Caco-2 (cell line): ENCODE data around the gene ATP1A2. TPM values are rescaled to one million over a fixed set of nuclear protein-coding genes. Genes with fewer than 3 reads are reported as not detected.

Experiments used
- BruUV-seq: library from RNA; stranded (reverse); fragments of 400-500 nt; replicated peaks from 2 replicates; lab custom pipeline; 2021; lab: Mats Ljungman, UMichigan
- CTCF ChIA-PET: fragments of 300-600 bp; sonication (Branson Sonifier 250); formaldehyde crosslinking; loops from one replicate; lab custom pipeline; 2022; ENCODE audit warnings: antibody characterized with exemption; lab: Charles Lee
- POLR2A ChIA-PET: fragments of 300-600 bp; sonication (Branson Sonifier 250); formaldehyde crosslinking; loops from one replicate; lab custom pipeline; 2022; ENCODE audit warnings: antibody characterized with exemption; lab: Charles Lee
- DNase-seq, 2 experiments: peaks; one replicate each; pipeline versions ENCODE4 v3.0.0 to v3.0.0-alpha.2; 2020 to 2022
- H3K27me3 ChIP-seq: replicated peaks from 2 replicates; pipeline ENCODE4 v1.6.0; 2011; ENCODE audit warnings: low read length; ENCODE audit not compliant: control insufficient read depth, insufficient read depth
- H3K36me3 ChIP-seq: 2 replicates; pipeline ENCODE4 v1.5.1; 2011; ENCODE audit warnings: low read length; ENCODE audit not compliant: control insufficient read depth, insufficient read depth
- H3K4me1 ChIP-seq: fragments of 250-450 bp; sonication (Bioruptor Pico); 2 replicates; pipeline ENCODE4 v1.5.1; 2020; ENCODE audit warnings: mild to moderate bottlenecking
- H3K4me3 ChIP-seq: 2 replicates; pipeline ENCODE4 v1.5.1; 2011; ENCODE audit warnings: low read depth, mild to moderate bottlenecking, control low read depth, low read length
- H3K9me3 ChIP-seq: fragments of 250-450 bp; sonication (Bioruptor Pico); 2 replicates; pipeline ENCODE4 v1.5.1; 2020; ENCODE audit warnings: mild to moderate bottlenecking, moderate library complexity
- H3K27ac Mint-ChIP-seq: one replicate; pipeline ENCODE4 v1.8.0; 2022; ENCODE audit warnings: mixed read lengths; ENCODE audit not compliant: unreplicated experiment
- H3K27me3 Mint-ChIP-seq: one replicate; pipeline ENCODE4 v1.8.0; 2022; ENCODE audit warnings: mixed read lengths; ENCODE audit not compliant: insufficient read depth, unreplicated experiment
- H3K36me3 Mint-ChIP-seq: one replicate; pipeline ENCODE4 v1.8.0; 2022; ENCODE audit warnings: mild to moderate bottlenecking, mixed read lengths; ENCODE audit not compliant: insufficient read depth, unreplicated experiment
- H3K4me1 Mint-ChIP-seq: one replicate; pipeline ENCODE4 v1.8.0; 2022; ENCODE audit warnings: low read depth, mixed read lengths; ENCODE audit not compliant: unreplicated experiment
- H3K4me3 Mint-ChIP-seq: one replicate; pipeline ENCODE4 v1.8.0; 2022; ENCODE audit warnings: mild to moderate bottlenecking, moderate library complexity, mixed read lengths; ENCODE audit not compliant: unreplicated experiment
- H3K9me3 Mint-ChIP-seq: one replicate; pipeline ENCODE4 v1.8.0; 2022; ENCODE audit warnings: mixed read lengths; ENCODE audit not compliant: unreplicated experiment
- CTCF ChIP-seq, 2 experiments: fragments of 200-600 bp in 1 of 2; IDR thresholded peaks; 1 replicate in 1 of 2; 2 replicates in 1 of 2; pipeline versions ENCODE4 v1.5.1 to v1.8.0; 2011 to 2022; ENCODE audit warnings: antibody characterized with exemption in 1 of 2, control low read depth in 1 of 2, inconsistent platforms in 1 of 2, low read depth in 1 of 2, low read length in 1 of 2, mild to moderate bottlenecking in 1 of 2, moderate library complexity in 1 of 2; ENCODE audit not compliant: insufficient read depth in 1 of 2, severe bottlenecking in 1 of 2, unreplicated experiment in 1 of 2
- intact Hi-C: fragments of 100-400 bp; cut with micrococcal nuclease; formaldehyde crosslinking; loops from one replicate; pipeline ENCODE4 v1.10.0; 2022; ENCODE audit not compliant: unreplicated experiment
- total RNA-seq: library from RNA; stranded (reverse); gene quantifications from 2 replicates; pipeline ENCODE4 v1.2.3, GENCODE V29; 2022

ATP1A2 gene
- total RNA-seq, 1 experiment from 2014 or later = 0.36 TPM

- no peaks in the 10 kb centered on the region for H3K36me3 Mint-ChIP-seq
- H3K27me3 Mint-ChIP-seq = peaks cover 2% of the 10 kb centered on the region
- H3K4me3 Mint-ChIP-seq = no peak overlapping the region
- H3K27ac Mint-ChIP-seq = no peak overlapping the region
- no peaks in the 10 kb centered on the region for H3K9me3 ChIP-seq
- no peaks in the 10 kb centered on the region for H3K9me3 Mint-ChIP-seq
- intact Hi-C loops = no loop called here
- H3K4me1 Mint-ChIP-seq = no peaks in the 10 kb centered on the region
- no peaks in the 10 kb centered on the region for H3K4me1 ChIP-seq
- DNase-seq = no peak
- no TSS peak for BruUV-seq
- CTCF ChIA-PET = interaction anchor here (1.4 to 1.6 kb wide), 2 partner anchors 24 to 83 kb away, joined by 3 to 6 read pairs; no protein-coding TSS in a partner anchor
- TF ChIP-seq CTCF (IDR thresholded peaks at IDR 0.05; ENCODE audit: insufficient read depth in 1 of 2, low read depth in 1 of 2, low read length in 1 of 2, severe bottlenecking in 1 of 2, unreplicated experiment in 1 of 2) = no peak
- POLR2A ChIA-PET = no interaction called here
- no peaks in the 10 kb centered on the region for H3K27me3 ChIP-seq
- no peaks in the 10 kb centered on the region for H3K36me3 ChIP-seq
- no peak overlapping the region for H3K4me3 ChIP-seq
Observed at GRCh38 chr1:160168609-160169369, 53.2 kb downstream of the ATP1A2 start.

- no peaks in the 10 kb centered on the region for H3K9me3 Mint-ChIP-seq
- no TSS peak for BruUV-seq
- no peak overlapping the region for H3K27ac Mint-ChIP-seq
- H3K9me3 ChIP-seq = no peaks in the 10 kb centered on the region
- DNase-seq = no peak
- ChIA-PET POLR2A (no interaction called here), CTCF (interaction anchor here (1.4 to 1.6 kb wide), 2 partner anchors 23 to 82 kb away, joined by 3 to 6 read pairs; no protein-coding TSS in a partner anchor)
- no peak overlapping the region for H3K4me3 ChIP-seq
- no peaks in the 10 kb centered on the region for H3K27me3 ChIP-seq
- intact Hi-C loops = no loop called here
- no peaks in the 10 kb centered on the region for H3K4me1 Mint-ChIP-seq
- no peaks in the 10 kb centered on the region for H3K36me3 Mint-ChIP-seq
- TF ChIP-seq CTCF (IDR thresholded peaks at IDR 0.05; ENCODE audit: insufficient read depth in 1 of 2, low read depth in 1 of 2, low read length in 1 of 2, severe bottlenecking in 1 of 2, unreplicated experiment in 1 of 2) = no peak
- H3K27me3 Mint-ChIP-seq = peaks cover 2% of the 10 kb centered on the region
- no peaks in the 10 kb centered on the region for H3K4me1 ChIP-seq
- H3K4me3 Mint-ChIP-seq = no peak overlapping the region
- no peaks in the 10 kb centered on the region for H3K36me3 ChIP-seq
Observed at GRCh38 chr1:160169553-160170399, 54.2 kb downstream of the ATP1A2 start.

- ChIA-PET CTCF (no interaction called here), POLR2A (interaction anchor here (0.5 kb wide), 1 partner anchor 355 kb away, joined by 4 read pairs; no protein-coding TSS in a partner anchor)
- no peaks in the 10 kb centered on the region for H3K27me3 ChIP-seq
- no peaks in the 10 kb centered on the region for H3K9me3 Mint-ChIP-seq
- H3K4me3 Mint-ChIP-seq = no peak overlapping the region
- H3K36me3 ChIP-seq = no peaks in the 10 kb centered on the region
- H3K9me3 ChIP-seq = no peaks in the 10 kb centered on the region
- BruUV-seq = no TSS peak
- H3K4me1 Mint-ChIP-seq = no peaks in the 10 kb centered on the region
- no peak for TF ChIP-seq CTCF (IDR thresholded peaks at IDR 0.05; ENCODE audit: insufficient read depth in 1 of 2, low read depth in 1 of 2, low read length in 1 of 2, severe bottlenecking in 1 of 2, unreplicated experiment in 1 of 2)
- H3K4me1 ChIP-seq = no peaks in the 10 kb centered on the region
- H3K27ac Mint-ChIP-seq = no peak overlapping the region
- H3K36me3 Mint-ChIP-seq = no peaks in the 10 kb centered on the region
- intact Hi-C loops = no loop called here
- H3K4me3 ChIP-seq = no peak overlapping the region
- DNase-seq = no peak
- peaks cover 2% of the 10 kb centered on the region for H3K27me3 Mint-ChIP-seq
Observed at GRCh38 chr1:160171354-160171753, 55.8 kb downstream of the ATP1A2 start.
